HCT116 (cell line): Measurements from ENCODE around the gene TMIGD3. TPM values are rescaled to one million over a fixed set of nuclear protein-coding genes. Genes with fewer than 3 reads are reported as not detected.

Source experiments
- ATAC-seq: fragments of 200-7000 bp; cut with Tn5 transposase; 2 replicates; pipeline ENCODE4 v1.9.1; 2020; ENCODE audit warnings: mild to moderate bottlenecking, moderate library complexity
- BruUV-seq: library from RNA; stranded (reverse); fragments of 400-500 nt; replicated peaks from 2 replicates; lab custom pipeline; 2021; lab: Mats Ljungman, UMichigan
- CTCF ChIA-PET: fragments of 300-600 bp; sonication (Branson Sonifier 250); formaldehyde crosslinking; loops from one replicate; lab custom pipeline; 2021; ENCODE audit warnings: antibody characterized with exemption; lab: Charles Lee
- POLR2A ChIA-PET: fragments of 300-600, 350-600 bp; sonication (Branson Sonifier 250); formaldehyde crosslinking; loops from one replicate; lab custom pipeline; 2021; ENCODE audit warnings: antibody characterized with exemption; lab: Charles Lee
- RAD21 ChIA-PET, 2 experiments: fragments of 300-600 bp; sonication (Branson Sonifier 250); formaldehyde crosslinking; loops; one replicate each; lab custom pipeline; 2023; ENCODE audit warnings: low total read pairs in 2 of 2; ENCODE audit not compliant: uncharacterized antibody in 2 of 2, unreplicated experiment in 2 of 2, low non-redundant PET in 1 of 2; lab: Charles Lee
- DNase-seq: peaks from one replicate; pipeline ENCODE4 v3.0.0-alpha.2; 2010; ENCODE audit warnings: low read depth, low spot score
- H2AFZ ChIP-seq: fragments of 200-600 bp; shearing (Covaris generic), sonication (generic); 2 replicates; pipeline ENCODE4 v1.6.1; 2017; ENCODE audit warnings: low read depth, mixed run types, mixed read lengths, antibody characterized with exemption, low read length; ENCODE audit not compliant: poor library complexity, severe bottlenecking
- H3K27ac ChIP-seq: 2 replicates; pipeline ENCODE4 v1.5.1; 2012; ENCODE audit warnings: low read depth, low read length
- H3K27me3 ChIP-seq: fragments of 200-600 bp; sonication (generic); 2 replicates; pipeline ENCODE4 v1.6.1; 2016; ENCODE audit warnings: mixed run types, low read length, mixed read lengths; ENCODE audit not compliant: insufficient read depth
- H3K36me3 ChIP-seq, 2 experiments: fragments of 200-500 bp in 1 of 2; fragments of 200-600 bp in 1 of 2; sonication (Bioruptor generic) in 1 of 2; sonication (generic) in 1 of 2; 2 replicates each; pipeline versions ENCODE4 v1.5.1 to v1.6.1; 2014 to 2016; ENCODE audit warnings: low read length in 2 of 2, inconsistent platforms in 1 of 2, mixed read lengths in 1 of 2, mixed run types in 1 of 2; ENCODE audit not compliant: insufficient read depth in 2 of 2, control insufficient read depth in 1 of 2
- H3K4me1 ChIP-seq, 2 experiments: fragments of 200-600 bp in 1 of 2; sonication (generic) in 1 of 2; 2 replicates each; pipeline versions ENCODE4 v1.5.1 to v1.6.1; 2012 to 2017; ENCODE audit warnings: low read length in 2 of 2, inconsistent platforms in 1 of 2, mild to moderate bottlenecking in 1 of 2, mixed read lengths in 1 of 2, mixed run types in 1 of 2, moderate library complexity in 1 of 2; ENCODE audit not compliant: insufficient read depth in 2 of 2, control insufficient read depth in 1 of 2
- H3K4me2 ChIP-seq: fragments of 200-600 bp; sonication (generic); 2 replicates; pipeline ENCODE4 v1.6.1; 2017; ENCODE audit warnings: mixed run types, low read length, mixed read lengths
- H3K4me3 ChIP-seq, 2 experiments: fragments of 200-600 bp in 1 of 2; sonication (generic) in 1 of 2; replicated peaks in 1 of 2; 2 replicates each; pipeline ENCODE4 v1.5.1; 2011 to 2016; ENCODE audit warnings: low read length in 2 of 2, control low read depth in 1 of 2, low read depth in 1 of 2, mild to moderate bottlenecking in 1 of 2, mixed read lengths in 1 of 2, mixed run types in 1 of 2
- H3K79me2 ChIP-seq: fragments of 200-600 bp; sonication (generic); 2 replicates; pipeline ENCODE4 v1.6.1; 2017; ENCODE audit warnings: mild to moderate bottlenecking, mixed run types, low read length, moderate library complexity, mixed read lengths; ENCODE audit not compliant: insufficient read depth
- H3K9ac ChIP-seq: fragments of 200-600 bp; sonication (generic); 2 replicates; pipeline ENCODE4 v1.6.1; 2016; ENCODE audit warnings: low read length, mixed read lengths
- H3K9me2 ChIP-seq: fragments of 200-600 bp; sonication (generic), shearing (Covaris generic); 2 replicates; pipeline ENCODE4 v1.6.1; 2017; ENCODE audit warnings: mixed run types, mild to moderate bottlenecking, moderate library complexity; ENCODE audit not compliant: insufficient read depth
- H3K9me3 ChIP-seq, 2 experiments: fragments of 200-500 bp in 1 of 2; fragments of 200-600 bp in 1 of 2; sonication (Bioruptor generic) in 1 of 2; sonication (generic) in 1 of 2; 2 replicates each; pipeline ENCODE4 v1.6.1; 2014 to 2017; ENCODE audit warnings: low read length in 2 of 2, mixed read lengths in 2 of 2, inconsistent platforms in 1 of 2, low read depth in 1 of 2, mild to moderate bottlenecking in 1 of 2, mixed run types in 1 of 2, moderate library complexity in 1 of 2; ENCODE audit not compliant: control insufficient read depth in 1 of 2, insufficient read depth in 1 of 2
- H4K20me1 ChIP-seq: fragments of 200-600 bp; sonication (generic), shearing (Covaris generic); 2 replicates; pipeline ENCODE4 v1.6.1; 2017; ENCODE audit warnings: mixed run types, mild to moderate bottlenecking, moderate library complexity; ENCODE audit not compliant: insufficient read depth
- CBX3 ChIP-seq: IDR thresholded peaks from 2 replicates; pipeline ENCODE4 v1.6.1; 2012; ENCODE audit warnings: low read depth
- CEBPB ChIP-seq: IDR thresholded peaks from 2 replicates; pipeline ENCODE4 v1.6.1; 2012; ENCODE audit warnings: low read depth
- EGR1 ChIP-seq: IDR thresholded peaks from 2 replicates; pipeline ENCODE4 v1.6.1; 2012; ENCODE audit warnings: low read depth
- EZH2 ChIP-seq: fragments of 200-600 bp; sonication (generic); IDR thresholded peaks from 2 replicates; pipeline ENCODE4 v1.6.1; 2017; ENCODE audit warnings: antibody characterized with exemption, mixed run types
- EZH2phosphoT487 ChIP-seq: fragments of 200-600 bp; IDR thresholded peaks from 2 replicates; pipeline ENCODE4 v1.6.1; 2018; ENCODE audit warnings: antibody characterized with exemption, borderline replicate concordance
- FOSL1 ChIP-seq: IDR thresholded peaks from 2 replicates; pipeline ENCODE4 v1.6.1; 2012; ENCODE audit warnings: low read depth
- POLR2A ChIP-seq: IDR thresholded peaks from 2 replicates; pipeline ENCODE4 v1.7.0; 2011; ENCODE audit warnings: borderline replicate concordance; ENCODE audit not compliant: insufficient read depth, insufficient read length; ENCODE audit errors: extremely low read depth
- POLR2AphosphoS5 ChIP-seq: IDR thresholded peaks from 2 replicates; pipeline ENCODE4 v1.6.1; 2011; ENCODE audit warnings: mild to moderate bottlenecking, low read depth, low read length, moderate library complexity
- RAD21 ChIP-seq: IDR thresholded peaks from 2 replicates; pipeline ENCODE4 v1.6.1; 2012; ENCODE audit warnings: low read depth, mild to moderate bottlenecking
- REST ChIP-seq: IDR thresholded peaks from 2 replicates; pipeline ENCODE4 v1.6.1; 2012; ENCODE audit warnings: low read depth
- SRF ChIP-seq: IDR thresholded peaks from 2 replicates; pipeline ENCODE4 v1.6.1; 2012; ENCODE audit warnings: low read depth
- TCF7L2 ChIP-seq: IDR thresholded peaks from 2 replicates; pipeline ENCODE4 v1.7.0; 2011; ENCODE audit warnings: borderline replicate concordance, inconsistent platforms; ENCODE audit not compliant: insufficient read depth, insufficient read length; ENCODE audit errors: extremely low read depth
- ZNF274 ChIP-seq: fragments of 200-500 bp; sonication (Bioruptor generic); IDR thresholded peaks from 2 replicates; pipeline ENCODE4 v1.6.1; 2014; ENCODE audit warnings: mild to moderate bottlenecking, low read depth, low read length, inconsistent platforms
- intact Hi-C: fragments of 100-400 bp; cut with micrococcal nuclease; formaldehyde crosslinking; loops from 2 replicates; pipeline ENCODE4 v1.10.0; 2022
- total RNA-seq: library from RNA; stranded (reverse); gene quantifications from one replicate; pipeline ENCODE4 v1.2.1, GENCODE V29; 2021; ENCODE audit not compliant: unreplicated experiment
- TF ChIP-seq, protein P1 (sequence below): IDR thresholded peaks from 2 replicates; pipeline ENCODE4 v1.6.1; 2011; ENCODE audit warnings: mild to moderate bottlenecking, low read length, moderate library complexity; ENCODE audit not compliant: insufficient replicate concordance; ENCODE audit errors: extremely low read depth

The TMIGD3 gene
- total RNA-seq, 1 experiment from 2014 or later, result not detected

GRCh38 chr1:111436726-111437125 is 66.7 kb downstream of the TMIGD3 start:
- intact Hi-C loops, result no loop called here
- Histone ChIP-seq H3K79me2 (peaks cover 3% of the 10 kb centered on the region; the same call in 1 of the 2 replicates), H4K20me1 (no peaks in the 10 kb centered on the region), H3K9me3 (no peaks in the 10 kb centered on the region), H3K27me3 (no peaks in the 10 kb centered on the region), H3K4me1 (no peaks in the 10 kb centered on the region), H2AFZ (no peak overlapping the region), H3K4me3 (no peak overlapping the region), H3K36me3 (peaks cover 31 to 34% of the 10 kb centered on the region in 2 experiments; a peak in 3 of 4 replicates), H3K4me2 (no peak overlapping the region), H3K9ac (no peak overlapping the region), H3K27ac (no peak overlapping the region), H3K9me2 (no peaks in the 10 kb centered on the region)
- ATAC-seq, result no peak
- CTCF ChIA-PET, result no interaction called here
- TF ChIP-seq EZH2 (no peak), EGR1 (no peak), SRF (no peak), CEBPB (no peak), TCF7L2 (no peak), POLR2AphosphoS5 (no peak), ZNF274 (no peak), FOSL1 (no peak), EZH2phosphoT487 (no peak), POLR2A (no peak), RAD21 (no peak), CBX3 (no peak), REST (no peak)
- TF ChIP-seq, protein P1, sequence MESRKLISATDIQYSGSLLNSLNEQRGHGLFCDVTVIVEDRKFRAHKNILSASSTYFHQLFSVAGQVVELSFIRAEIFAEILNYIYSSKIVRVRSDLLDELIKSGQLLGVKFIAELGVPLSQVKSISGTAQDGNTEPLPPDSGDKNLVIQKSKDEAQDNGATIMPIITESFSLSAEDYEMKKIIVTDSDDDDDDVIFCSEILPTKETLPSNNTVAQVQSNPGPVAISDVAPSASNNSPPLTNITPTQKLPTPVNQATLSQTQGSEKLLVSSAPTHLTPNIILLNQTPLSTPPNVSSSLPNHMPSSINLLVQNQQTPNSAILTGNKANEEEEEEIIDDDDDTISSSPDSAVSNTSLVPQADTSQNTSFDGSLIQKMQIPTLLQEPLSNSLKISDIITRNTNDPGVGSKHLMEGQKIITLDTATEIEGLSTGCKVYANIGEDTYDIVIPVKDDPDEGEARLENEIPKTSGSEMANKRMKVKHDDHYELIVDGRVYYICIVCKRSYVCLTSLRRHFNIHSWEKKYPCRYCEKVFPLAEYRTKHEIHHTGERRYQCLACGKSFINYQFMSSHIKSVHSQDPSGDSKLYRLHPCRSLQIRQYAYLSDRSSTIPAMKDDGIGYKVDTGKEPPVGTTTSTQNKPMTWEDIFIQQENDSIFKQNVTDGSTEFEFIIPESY, result no peak
- RAD21 ChIA-PET, result no interaction called here
- BruUV-seq, result no TSS peak
- POLR2A ChIA-PET, result no interaction called here
- no peak for DNase-seq

Other genes with a start within 250 kb of the TMIGD3 start
- gene CHIA, start 212.8 kb downstream of the TMIGD3 start, total RNA-seq, result not detected
- 3.0 TPM for gene OVGP1, start 75.9 kb downstream of the TMIGD3 start, total RNA-seq
- 42.5 TPM for gene WDR77, start 54.4 kb downstream of the TMIGD3 start, total RNA-seq
- gene ATP5PB, start 54.2 kb downstream of the TMIGD3 start, total RNA-seq, result 323 TPM
- gene C1orf162, start 29.6 kb downstream of the TMIGD3 start, total RNA-seq, result 0.52 TPM
- not detected for gene ADORA3, start within 50 bp of the TMIGD3 start, total RNA-seq
- 46.2 TPM for gene RAP1A, start 116.2 kb upstream of the TMIGD3 start, total RNA-seq
- gene INKA2, start 235.8 kb upstream of the TMIGD3 start, total RNA-seq, result 4.0 TPM